ENCODE data around the gene ENTPD1. TPM values are rescaled to one million over a fixed set of nuclear protein-coding genes. Genes with fewer than 3 reads are reported as not detected.
A peak's percentile ranks its signal among the peaks of the same experiment; 100 is the strongest.

Gene ENTPD1
- total RNA-seq, 1 donor from 2014 or later, result 0.95 TPM

DNA sequence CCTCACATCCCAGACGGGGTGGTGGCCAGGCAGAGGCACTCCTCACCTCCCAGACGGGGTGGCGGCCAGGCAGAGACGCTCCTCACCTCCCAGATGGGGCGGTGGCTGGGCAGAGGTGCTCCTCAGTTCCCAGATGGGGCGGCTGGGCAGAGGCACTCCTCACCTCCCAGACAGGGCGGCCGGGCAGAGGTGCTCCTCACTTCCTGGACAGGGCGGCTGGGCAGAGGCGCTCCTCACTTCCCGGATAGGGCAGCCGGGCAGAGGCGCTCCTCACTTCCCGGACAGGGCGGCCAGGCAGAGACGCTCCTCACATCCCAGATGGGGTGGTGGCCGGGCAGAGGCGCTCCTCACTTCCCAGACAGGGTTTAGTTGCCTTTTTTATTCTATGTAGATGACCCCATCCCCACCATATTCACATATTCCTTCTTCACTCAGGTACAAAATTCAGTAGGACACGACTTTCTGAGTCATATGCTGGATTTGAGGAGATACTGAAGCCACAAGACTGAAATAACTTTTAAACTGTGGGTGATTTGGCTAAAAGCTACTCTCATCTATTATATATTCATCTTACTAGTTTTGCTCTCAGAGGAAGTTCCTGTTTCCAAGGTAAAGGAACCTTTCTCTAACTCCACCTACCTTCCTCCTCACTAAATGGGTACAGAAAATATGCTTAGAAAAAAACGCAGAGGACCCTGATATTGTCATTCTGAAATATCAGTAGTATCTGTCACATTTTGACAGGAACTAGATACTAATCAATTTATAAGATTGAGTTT lies 54.4 kb downstream of the ENTPD1 start:
- Histone ChIP-seq H3K9ac (ENCODE audit: low read length) (no peak overlapping the region), H3K36me3 (ENCODE audit: insufficient read depth, low read length) (no peaks in the 10 kb centered on the region), H3K4me3 (ENCODE audit: insufficient read depth, low read depth, low read length) (no peak overlapping the region), H3K27me3 (ENCODE audit: insufficient read depth, low read length) (no peaks in the 10 kb centered on the region), H3K27ac (ENCODE audit: low read depth, low read length) (no peak overlapping the region), H3K9me3 (ENCODE audit: insufficient read depth, low read depth, low read length) (no peaks in the 10 kb centered on the region), H4K20me1 (ENCODE audit: insufficient read depth, low read length) (no peaks in the 10 kb centered on the region), H3K4me2 (ENCODE audit: low read length) (no peak overlapping the region), H3K4me1 (ENCODE audit: insufficient read depth, low read length) (peaks cover 8% of the 10 kb centered on the region), H3K79me2 (ENCODE audit: insufficient read depth, low read length) (no peaks in the 10 kb centered on the region), H2AFZ (ENCODE audit: low read depth, low read length) (no peak overlapping the region)
- H3K27me3 Mint-ChIP-seq (ENCODE audit: low read depth, unreplicated experiment), result peaks cover 6% of the 10 kb centered on the region
- no peak for DNase-seq (ENCODE audit: low read depth)
- H3K36me3 Mint-ChIP-seq (ENCODE audit: low read depth, unreplicated experiment), result no peaks in the 10 kb centered on the region
- no peak overlapping the region for H3K27ac Mint-ChIP-seq (ENCODE audit: unreplicated experiment)
- FAIRE-seq, result no peak
- TF ChIP-seq EZH2 (IDR thresholded peaks at IDR 0.05; ENCODE audit: insufficient read depth, low read length), result no peak
- TF ChIP-seq, protein P1, sequence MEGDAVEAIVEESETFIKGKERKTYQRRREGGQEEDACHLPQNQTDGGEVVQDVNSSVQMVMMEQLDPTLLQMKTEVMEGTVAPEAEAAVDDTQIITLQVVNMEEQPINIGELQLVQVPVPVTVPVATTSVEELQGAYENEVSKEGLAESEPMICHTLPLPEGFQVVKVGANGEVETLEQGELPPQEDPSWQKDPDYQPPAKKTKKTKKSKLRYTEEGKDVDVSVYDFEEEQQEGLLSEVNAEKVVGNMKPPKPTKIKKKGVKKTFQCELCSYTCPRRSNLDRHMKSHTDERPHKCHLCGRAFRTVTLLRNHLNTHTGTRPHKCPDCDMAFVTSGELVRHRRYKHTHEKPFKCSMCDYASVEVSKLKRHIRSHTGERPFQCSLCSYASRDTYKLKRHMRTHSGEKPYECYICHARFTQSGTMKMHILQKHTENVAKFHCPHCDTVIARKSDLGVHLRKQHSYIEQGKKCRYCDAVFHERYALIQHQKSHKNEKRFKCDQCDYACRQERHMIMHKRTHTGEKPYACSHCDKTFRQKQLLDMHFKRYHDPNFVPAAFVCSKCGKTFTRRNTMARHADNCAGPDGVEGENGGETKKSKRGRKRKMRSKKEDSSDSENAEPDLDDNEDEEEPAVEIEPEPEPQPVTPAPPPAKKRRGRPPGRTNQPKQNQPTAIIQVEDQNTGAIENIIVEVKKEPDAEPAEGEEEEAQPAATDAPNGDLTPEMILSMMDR (IDR thresholded peaks at IDR 0.05; ENCODE audit: insufficient read depth, low read depth, low read length), result no peak
- no peak overlapping the region for H3K4me3 Mint-ChIP-seq (ENCODE audit: unreplicated experiment)
- peaks cover 14% of the 10 kb centered on the region for H3K9me3 Mint-ChIP-seq (ENCODE audit: unreplicated experiment)
- peaks cover 8% of the 10 kb centered on the region for H3K4me1 Mint-ChIP-seq (ENCODE audit: low read depth, unreplicated experiment)

DNA sequence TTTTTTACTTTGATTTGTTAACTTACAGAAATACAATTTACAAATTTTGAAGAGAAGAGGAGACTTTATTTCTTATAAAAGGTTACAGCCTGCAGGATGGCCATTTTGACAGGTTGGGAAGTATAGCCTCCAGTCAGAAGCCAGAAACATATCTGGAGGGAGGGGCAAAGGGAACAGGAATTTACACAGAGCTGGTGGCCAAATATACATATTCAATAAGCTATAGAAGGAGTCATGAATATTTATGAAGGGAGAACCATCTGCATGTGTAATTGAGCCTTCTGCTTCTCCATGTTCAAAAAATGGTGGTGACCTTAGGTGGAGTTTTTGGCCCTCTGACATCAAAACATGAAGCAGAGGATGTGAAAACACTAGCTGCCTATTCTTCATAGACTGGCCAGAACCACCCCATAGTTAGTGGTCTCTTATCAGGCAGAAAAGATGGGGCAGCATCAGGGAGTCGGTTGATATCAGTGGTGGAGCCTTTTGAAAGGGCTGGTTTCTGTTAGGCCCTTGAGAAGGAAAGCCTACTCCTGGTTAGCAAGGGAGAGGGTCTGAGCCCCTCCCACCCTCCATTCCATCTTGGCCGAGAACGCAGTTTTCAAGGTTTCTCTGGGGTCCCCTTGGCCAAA lies 57.2 kb downstream of the ENTPD1 start:
- Histone ChIP-seq H3K9ac (ENCODE audit: low read length) (no peak overlapping the region), H3K36me3 (ENCODE audit: insufficient read depth, low read length) (no peaks in the 10 kb centered on the region), H3K79me2 (ENCODE audit: insufficient read depth, low read length) (no peaks in the 10 kb centered on the region), H3K27me3 (ENCODE audit: insufficient read depth, low read length) (no peaks in the 10 kb centered on the region), H3K4me2 (ENCODE audit: low read length) (no peak overlapping the region), H3K27ac (ENCODE audit: low read depth, low read length) (no peak overlapping the region), H3K4me1 (ENCODE audit: insufficient read depth, low read length) (peaks cover 8% of the 10 kb centered on the region), H3K4me3 (ENCODE audit: insufficient read depth, low read depth, low read length) (no peak overlapping the region), H4K20me1 (ENCODE audit: insufficient read depth, low read length) (no peaks in the 10 kb centered on the region), H3K9me3 (ENCODE audit: insufficient read depth, low read depth, low read length) (no peaks in the 10 kb centered on the region), H2AFZ (ENCODE audit: low read depth, low read length) (no peak overlapping the region)
- FAIRE-seq, result no peak
- DNase-seq (ENCODE audit: low read depth), result no peak
- Mint-ChIP-seq H3K27me3 (ENCODE audit: low read depth, unreplicated experiment) (peaks cover 1% of the 10 kb centered on the region), H3K4me3 (ENCODE audit: unreplicated experiment) (no peak overlapping the region), H3K27ac (ENCODE audit: unreplicated experiment) (peak overlapping the region; percentile 26), H3K36me3 (ENCODE audit: low read depth, unreplicated experiment) (no peaks in the 10 kb centered on the region), H3K4me1 (ENCODE audit: low read depth, unreplicated experiment) (peaks cover 11% of the 10 kb centered on the region), H3K9me3 (ENCODE audit: unreplicated experiment) (peaks cover 9% of the 10 kb centered on the region)
- TF ChIP-seq, protein P1 (IDR thresholded peaks at IDR 0.05; ENCODE audit: insufficient read depth, low read depth, low read length), result no peak
- no peak for TF ChIP-seq EZH2 (IDR thresholded peaks at IDR 0.05; ENCODE audit: insufficient read depth, low read length)
